Measurements from ENCODE around the gene CRYZL1.
"Not testable (repeated sequence)": the region's sequence is repeated elsewhere in the genome, so short reads cannot be mapped to it uniquely, and the experiment has no call there.

CRYZL1 gene

GRCh38 chr21:33619726-33620125 lies 21.8 kb downstream of the CRYZL1 start:
- no peak for DNase-seq

- no peak for DNase-seq
These were observed 23.1 kb downstream of the CRYZL1 start for GRCh38 chr21:33618407-33618806.

- DNase-seq = not testable (repeated sequence)
These were observed 24.0 kb downstream of the CRYZL1 start for GRCh38 chr21:33617565-33617964.

- no peak for DNase-seq
These were observed 30.4 kb downstream of the CRYZL1 start for GRCh38 chr21:33611006-33611744.

- no peak for DNase-seq
These were observed 33.0 kb downstream of the CRYZL1 start for GRCh38 chr21:33608559-33608958.

- DNase-seq = no peak
These were observed 43.5 kb downstream of the CRYZL1 start for GRCh38 chr21:33598051-33598450.

GRCh38 chr21:33588485-33589335 lies 52.8 kb downstream of the CRYZL1 start, which contains the start of gene DONSON:
DONSON (minus strand) TSS chr21:33588684; CDS start chr21:33588641, 43 bp downstream.
- DNase-seq = peak; percentile 77 to 90 (median 82)

- DNase-seq = peak in 3 of 5 donors; percentile 5 to 27 (median 7)
These were observed 53.6 kb downstream of the CRYZL1 start for GRCh38 chr21:33587792-33588484.

GRCh38 chr21:33586927-33587326 lies 54.6 kb downstream of the CRYZL1 start:
- no peak for DNase-seq

- DNase-seq = no peak
These were observed 57.1 kb downstream of the CRYZL1 start for GRCh38 chr21:33584455-33584854.

GRCh38 chr21:33578959-33579542 lies 62.5 kb downstream of the CRYZL1 start:
- DNase-seq = peak in 1 of 5 donors; percentile 4

GRCh38 chr21:33578214-33578613 lies 63.3 kb downstream of the CRYZL1 start:
- DNase-seq = no peak

- not testable (repeated sequence) for DNase-seq
These were observed 64.8 kb downstream of the CRYZL1 start for GRCh38 chr21:33576741-33577141.

- no peak for DNase-seq
These were observed 69.2 kb downstream of the CRYZL1 start for GRCh38 chr21:33572350-33572749.

- DNase-seq = no peak
These were observed 71.5 kb downstream of the CRYZL1 start for GRCh38 chr21:33569991-33570390.

GRCh38 chr21:33568448-33568847 lies 73.1 kb downstream of the CRYZL1 start:
- DNase-seq = no peak

GRCh38 chr21:33567914-33568313 lies 73.6 kb downstream of the CRYZL1 start:
- no peak for DNase-seq

- no peak for DNase-seq
These were observed 75.0 kb downstream of the CRYZL1 start for GRCh38 chr21:33566514-33566913.

GRCh38 chr21:33562389-33562788 lies 79.2 kb downstream of the CRYZL1 start:
- DNase-seq = no peak

- DNase-seq = no peak
These were observed 80.2 kb downstream of the CRYZL1 start for GRCh38 chr21:33561373-33561772.

- no peak for DNase-seq
These were observed 80.6 kb downstream of the CRYZL1 start for GRCh38 chr21:33560965-33561364.

GRCh38 chr21:33559813-33560212 lies 81.7 kb downstream of the CRYZL1 start:
- DNase-seq = no peak
